Astrocyte of the cerebellum (primary cell): ENCODE data around the gene MMP14.

Experiments
- DNase-seq: peaks from one replicate; pipeline ENCODE4 v3.0.0-alpha.2; 2011; ENCODE audit warnings: low read depth
- H3K4me3 ChIP-seq: 2 replicates; pipeline ENCODE4 v1.5.1; 2011; ENCODE audit warnings: mild to moderate bottlenecking, low read depth, low read length, moderate library complexity
- CTCF ChIP-seq: IDR thresholded peaks from 2 replicates; pipeline ENCODE4 v1.5.1; 2012; ENCODE audit warnings: low read length, low read depth, moderate library complexity, mild to moderate bottlenecking; ENCODE audit errors: missing control alignments
- in situ Hi-C: cut with HindIII; loops from 2 replicates; pipeline ENCODE4 v1.10.0; 2017; ENCODE audit warnings: low sequenced_read_pairs

Gene MMP14

GRCh38 chr14:22814373-22814772, 22.0 kb upstream of the MMP14 start:
- no peak for DNase-seq
- in situ Hi-C loops = no loop called here
- no peak for TF ChIP-seq CTCF
- no peak overlapping the region for H3K4me3 ChIP-seq

- H3K4me3 ChIP-seq = no peak within 1 kb of the TSS
- in situ Hi-C loops = no loop called here
- no peak for TF ChIP-seq CTCF
- no peak for DNase-seq
These were observed 21.3 kb upstream of the MMP14 start, which contains the start of gene SLC7A7 for GRCh38 chr14:22814941-22815713. Gene SLC7A7, minus strand, starts transcription at chr14:22815435. Its CDS starts 2,037 bp downstream, at chr14:22813398.

GRCh38 chr14:22819151-22819988, 17.0 kb upstream of the MMP14 start:
- no peak for TF ChIP-seq CTCF
- in situ Hi-C loops = no loop called here
- no peak overlapping the region for H3K4me3 ChIP-seq
- DNase-seq = no peak

GRCh38 chr14:22820731-22821130, 15.7 kb upstream of the MMP14 start:
- no peak for DNase-seq
- in situ Hi-C loops = no loop called here

GRCh38 chr14:22821193-22822015, 15.0 kb upstream of the MMP14 start:
- no peak for DNase-seq
- no peak overlapping the region for H3K4me3 ChIP-seq
- no peak for TF ChIP-seq CTCF
- in situ Hi-C loops = no loop called here

More at GRCh38 chr14:22820731-22821130, 15.7 kb upstream of the MMP14 start:
- no peak overlapping the region for H3K4me3 ChIP-seq
- TF ChIP-seq CTCF = no peak

GRCh38 chr14:22822016-22822570, 14.3 kb upstream of the MMP14 start:
- no peak for TF ChIP-seq CTCF
- in situ Hi-C loops = no loop called here
- DNase-seq = no peak
- H3K4me3 ChIP-seq = no peak overlapping the region
